SU-DHL-6 (cell line): ENCODE results near the gene ZNF552.

Experiments
- H2AFZ ChIP-seq: fragments of 200-600 bp; sonication (generic); 2 replicates; pipeline ENCODE4 v1.6.1; 2014; ENCODE audit warnings: low read depth, mild to moderate bottlenecking, moderate library complexity, mixed read lengths, antibody characterized with exemption, low read length; ENCODE audit not compliant: severe bottlenecking
- H3F3A ChIP-seq: fragments of 200-600 bp; shearing (Covaris generic); 2 replicates; pipeline ENCODE4 v1.6.0; 2016; ENCODE audit warnings: antibody characterized with exemption, mild to moderate bottlenecking; ENCODE audit not compliant: insufficient read depth
- H3K27ac ChIP-seq: fragments of 200-600 bp; sonication (generic); 2 replicates; pipeline ENCODE4 v1.5.1; 2016; ENCODE audit warnings: low read depth, mild to moderate bottlenecking, low read length, moderate library complexity, mixed read lengths
- H3K27me3 ChIP-seq: fragments of 200-600 bp; sonication (generic), shearing (Covaris generic); 2 replicates; pipeline ENCODE4 v1.6.0; 2014; ENCODE audit warnings: mild to moderate bottlenecking, low read length
- H3K36me3 ChIP-seq: fragments of 200-600 bp; sonication (generic); 2 replicates; pipeline ENCODE4 v1.6.1; 2014; ENCODE audit warnings: mild to moderate bottlenecking, low read length, mixed read lengths
- H3K4me2 ChIP-seq: fragments of 300-600, 200-600 bp; shearing (Covaris generic), sonication (generic); 2 replicates; pipeline ENCODE4 v1.6.0; 2014; ENCODE audit warnings: low read length, low read depth, mild to moderate bottlenecking; ENCODE audit not compliant: poor library complexity, severe bottlenecking
- H3K4me3 ChIP-seq: fragments of 200-600 bp; sonication (generic); 2 replicates; pipeline ENCODE4 v1.5.1; 2014; ENCODE audit warnings: antibody characterized with exemption, low read length, mild to moderate bottlenecking, mixed read lengths; ENCODE audit not compliant: insufficient read depth, poor library complexity, severe bottlenecking
- H3K79me2 ChIP-seq: fragments of 200-600 bp; sonication (generic); 2 replicates; pipeline ENCODE4 v1.6.1; 2014; ENCODE audit warnings: mild to moderate bottlenecking, low read length, moderate library complexity; ENCODE audit not compliant: insufficient read depth
- H3K9ac ChIP-seq: fragments of 200-600 bp; sonication (generic); 2 replicates; pipeline ENCODE4 v1.7.0; 2014; ENCODE audit warnings: mild to moderate bottlenecking, low read length
- H3K9me2 ChIP-seq: fragments of 200-600 bp; sonication (generic); replicated peaks from 2 replicates; pipeline ENCODE4 v1.6.1; 2014; ENCODE audit warnings: low read length; ENCODE audit not compliant: insufficient read depth
- H3K9me3 ChIP-seq: fragments of 200-600 bp; sonication (generic); 2 replicates; pipeline ENCODE4 v1.6.1; 2014; ENCODE audit warnings: low read length, mixed read lengths; ENCODE audit not compliant: insufficient read depth
- H4K20me1 ChIP-seq: fragments of 200-600 bp; sonication (generic); 2 replicates; pipeline ENCODE4 v1.6.1; 2014; ENCODE audit warnings: low read depth, mild to moderate bottlenecking, antibody characterized with exemption, low read length, moderate library complexity, mixed read lengths
- CTCF ChIP-seq: fragments of 200-600 bp; sonication (generic); IDR thresholded peaks from one replicate; pipeline ENCODE4 v1.5.1; 2017; ENCODE audit warnings: antibody characterized with exemption, mild to moderate bottlenecking, low read length, moderate library complexity; ENCODE audit not compliant: insufficient read depth, poor library complexity, severe bottlenecking
- EZH2phosphoT487 ChIP-seq: fragments of 200-600 bp; sonication (generic), shearing (Covaris generic); conservative IDR thresholded peaks from 2 replicates; pipeline ENCODE4 v1.6.1; 2018; ENCODE audit warnings: mild to moderate bottlenecking, antibody characterized with exemption, low read length, moderate library complexity, mixed read lengths

The ZNF552 gene

GRCh38 chr19:57820599-57820998, 5.9 kb upstream of the ZNF552 start:
- Histone ChIP-seq H3K9me3 (no peaks in the 10 kb centered on the region), H3K9me2 (no peaks in the 10 kb centered on the region), H3F3A (no peaks in the 10 kb centered on the region), H3K27me3 (no peaks in the 10 kb centered on the region), H3K36me3 (no peaks in the 10 kb centered on the region), H3K4me3 (peak overlapping the region; percentile 93), H4K20me1 (no peaks in the 10 kb centered on the region), H3K4me2 (peak overlapping the region; percentile 71), H3K27ac (0 out of 2 replicates have a peak overlapping the region, but pooled peaks have one; percentile 47), H3K79me2 (peaks cover 63% of the 10 kb centered on the region), H2AFZ (no peak overlapping the region), H3K9ac (peak overlapping the region; percentile 94)
- TF ChIP-seq CTCF (no peak), EZH2phosphoT487 (no peak)

DNA sequence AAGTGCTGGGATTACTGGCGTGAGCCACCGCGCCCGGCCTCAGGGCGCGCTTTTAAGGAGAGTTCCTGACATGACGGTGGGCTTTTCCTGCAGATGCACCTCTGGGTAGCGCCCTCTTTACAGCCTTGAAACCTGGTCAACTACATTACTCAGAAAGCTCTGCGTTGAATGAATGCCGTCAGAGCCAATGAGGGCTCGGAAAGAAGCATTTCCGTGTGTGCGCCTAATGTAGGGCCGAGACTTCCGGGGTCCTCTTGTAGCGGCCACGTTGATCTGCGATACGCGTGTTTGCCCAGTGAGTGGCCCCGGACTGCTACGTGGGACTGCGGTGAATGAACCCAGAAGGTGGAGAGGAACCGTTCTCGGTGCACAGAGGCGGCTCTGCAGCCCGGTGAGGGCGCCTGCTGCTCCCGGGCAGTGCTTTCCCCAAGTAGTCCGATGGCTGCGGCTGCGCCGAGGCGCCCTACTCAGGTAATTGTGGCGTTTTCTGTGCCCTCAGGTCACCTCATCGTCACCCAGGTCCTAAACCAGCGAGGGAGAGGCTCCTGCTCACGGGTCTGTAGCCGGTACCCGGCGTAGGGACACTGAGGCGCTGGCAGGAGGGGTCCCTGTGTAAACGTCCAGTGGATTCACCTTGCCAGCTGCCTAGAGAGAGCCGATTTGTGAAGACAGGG, 4.9 kb upstream of the ZNF552 start:
- Histone ChIP-seq H3K9ac (peak overlapping the region; percentile 94), H3K9me3 (no peaks in the 10 kb centered on the region), H3K4me2 (peak overlapping the region; percentile 71), H3K27me3 (no peaks in the 10 kb centered on the region), H2AFZ (peak overlapping the region; percentile 68), H3K4me3 (peak overlapping the region; percentile 93), H3K36me3 (no peaks in the 10 kb centered on the region), H3K27ac (peak overlapping the region; percentile 47), H3K9me2 (no peaks in the 10 kb centered on the region), H4K20me1 (no peaks in the 10 kb centered on the region), H3F3A (no peaks in the 10 kb centered on the region), H3K79me2 (peaks cover 53% of the 10 kb centered on the region)
- no peak for TF ChIP-seq EZH2phosphoT487
- TF ChIP-seq CTCF: no peak

DNA sequence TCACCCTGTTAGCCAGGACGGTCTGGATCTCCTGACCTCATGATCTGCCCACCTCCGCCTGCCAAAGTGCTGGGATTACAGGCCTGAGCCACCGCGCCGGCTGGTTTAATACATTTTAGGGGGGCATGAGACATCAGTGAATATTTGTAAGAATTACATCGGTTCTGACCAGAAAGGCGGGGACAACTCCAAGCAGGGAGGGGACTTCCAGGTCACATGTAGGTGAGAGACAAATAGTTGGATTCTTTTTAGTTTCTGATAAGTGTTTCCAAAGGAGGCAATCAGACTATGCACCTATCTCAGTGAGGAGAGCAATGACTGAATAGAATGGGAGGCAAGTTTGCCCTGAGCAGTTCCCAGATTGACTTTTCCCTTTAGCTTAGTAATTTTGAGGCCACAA, 3.7 kb upstream of the ZNF552 start:
- H3K4me2 ChIP-seq: peak overlapping the region; percentile 71
- no peak overlapping the region for H3K4me3 ChIP-seq
- peak overlapping the region; percentile 94 for H3K9ac ChIP-seq
- H3K79me2 ChIP-seq: peaks cover 51% of the 10 kb centered on the region
- no peaks in the 10 kb centered on the region for H3K9me2 ChIP-seq
- no peak overlapping the region for H2AFZ ChIP-seq
- H3K27ac ChIP-seq: no peak overlapping the region
- TF ChIP-seq CTCF (no peak), EZH2phosphoT487 (no peak)
- no peaks in the 10 kb centered on the region for H3K36me3 ChIP-seq
- H3K27me3 ChIP-seq: no peaks in the 10 kb centered on the region
- no peaks in the 10 kb centered on the region for H3K9me3 ChIP-seq
- H3F3A ChIP-seq: no peaks in the 10 kb centered on the region
- no peaks in the 10 kb centered on the region for H4K20me1 ChIP-seq
